ENCODE measurements around the gene ASTN2.

The ASTN2 gene

DNA sequence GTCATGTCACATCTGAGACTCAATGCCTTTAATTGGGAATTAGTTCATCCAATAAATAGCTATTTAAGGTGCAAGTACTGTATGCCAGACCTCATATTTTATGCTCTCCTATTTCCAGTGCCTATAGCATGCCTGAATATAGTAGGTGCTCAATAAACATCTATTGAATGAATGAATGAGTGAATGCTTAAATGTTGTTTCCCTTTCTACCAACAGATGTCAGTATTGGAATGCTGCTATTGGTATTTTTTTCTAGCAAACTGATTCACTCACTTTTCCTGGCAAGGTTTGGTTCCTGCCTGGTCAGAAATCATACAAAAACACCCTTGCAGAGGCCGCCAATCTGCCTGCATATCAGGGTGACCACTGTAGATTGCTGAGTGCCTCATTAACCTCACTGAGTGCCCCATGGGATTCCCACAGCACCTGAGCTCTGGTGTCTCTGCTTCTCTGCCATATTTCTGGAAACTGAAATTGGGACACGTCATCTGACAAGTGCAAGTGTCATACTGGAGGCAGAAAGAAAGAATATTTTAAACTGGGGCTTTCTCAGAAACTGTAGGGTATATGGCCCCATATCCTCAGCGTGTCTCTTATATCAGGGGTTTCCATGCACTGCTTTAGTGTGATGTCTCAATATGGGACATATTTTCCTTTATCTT is 368.1 kb downstream of the ASTN2 start:
- H3K79me2 ChIP-seq (ENCODE audit: insufficient read depth, low read depth) = no peaks in the 10 kb centered on the region
- H4K20me1 ChIP-seq (ENCODE audit: insufficient read depth) = no peaks in the 10 kb centered on the region
- H3K4me1 ChIP-seq (ENCODE audit: low read depth, poor library complexity, severe bottlenecking) = no peaks in the 10 kb centered on the region
- no peak overlapping the region for H2AFZ ChIP-seq (ENCODE audit: low read depth)
- no peaks in the 10 kb centered on the region for H3K36me3 ChIP-seq (ENCODE audit: insufficient read depth)
- H3K27ac ChIP-seq = no peak overlapping the region
- no peak overlapping the region for H3K4me2 ChIP-seq
- H3K27me3 ChIP-seq (ENCODE audit: insufficient read depth, low read depth) = no peaks in the 10 kb centered on the region
- no peak overlapping the region for H3K4me3 ChIP-seq (IDR thresholded peaks at IDR 0.05; ENCODE audit: insufficient read depth, low read depth, low read length)
- H3K9ac ChIP-seq = no peak overlapping the region
- 0 out of 2 replicates have a peak, but pooled peaks have one; percentile 24 for TF ChIP-seq CTCF (conservative IDR thresholded peaks at IDR 0.05; ENCODE audit: low read depth, low read length)

GRCh38 chr9:117044241-117044640 is 370.6 kb downstream of the ASTN2 start:
- no peaks in the 10 kb centered on the region for H3K27me3 ChIP-seq (ENCODE audit: insufficient read depth, low read depth)
- TF ChIP-seq CTCF (conservative IDR thresholded peaks at IDR 0.05; ENCODE audit: low read depth, low read length) = no peak
- no peaks in the 10 kb centered on the region for H3K36me3 ChIP-seq (ENCODE audit: insufficient read depth)
- H3K4me3 ChIP-seq (IDR thresholded peaks at IDR 0.05; ENCODE audit: insufficient read depth, low read depth, low read length) = no peak overlapping the region
- no peaks in the 10 kb centered on the region for H4K20me1 ChIP-seq (ENCODE audit: insufficient read depth)
- H3K79me2 ChIP-seq (ENCODE audit: insufficient read depth, low read depth) = no peaks in the 10 kb centered on the region
- H3K4me1 ChIP-seq (ENCODE audit: low read depth, poor library complexity, severe bottlenecking) = no peaks in the 10 kb centered on the region
- no peak overlapping the region for H2AFZ ChIP-seq (ENCODE audit: low read depth)
- H3K27ac ChIP-seq = no peak overlapping the region
- no peak overlapping the region for H3K4me2 ChIP-seq
- H3K9ac ChIP-seq = no peak overlapping the region

- H3K79me2 ChIP-seq (ENCODE audit: insufficient read depth, low read depth) = no peaks in the 10 kb centered on the region
- no peaks in the 10 kb centered on the region for H3K27me3 ChIP-seq (ENCODE audit: insufficient read depth, low read depth)
- no peak for TF ChIP-seq CTCF (conservative IDR thresholded peaks at IDR 0.05; ENCODE audit: low read depth, low read length)
- no peak overlapping the region for H3K27ac ChIP-seq
- H3K4me1 ChIP-seq (ENCODE audit: low read depth, poor library complexity, severe bottlenecking) = no peaks in the 10 kb centered on the region
- H3K4me2 ChIP-seq = no peak overlapping the region
- H3K36me3 ChIP-seq (ENCODE audit: insufficient read depth) = no peaks in the 10 kb centered on the region
- H4K20me1 ChIP-seq (ENCODE audit: insufficient read depth) = no peaks in the 10 kb centered on the region
- no peak overlapping the region for H2AFZ ChIP-seq (ENCODE audit: low read depth)
- H3K4me3 ChIP-seq (IDR thresholded peaks at IDR 0.05; ENCODE audit: insufficient read depth, low read depth, low read length) = no peak overlapping the region
- no peak overlapping the region for H3K9ac ChIP-seq
These were observed 371.7 kb downstream of the ASTN2 start for GRCh38 chr9:117043159-117043558.

- Histone ChIP-seq H4K20me1 (ENCODE audit: insufficient read depth) (no peaks in the 10 kb centered on the region), H3K4me3 (IDR thresholded peaks at IDR 0.05; ENCODE audit: insufficient read depth, low read depth, low read length) (no peak overlapping the region), H3K4me2 (no peak overlapping the region), H3K27me3 (ENCODE audit: insufficient read depth, low read depth) (no peaks in the 10 kb centered on the region), H3K79me2 (ENCODE audit: insufficient read depth, low read depth) (no peaks in the 10 kb centered on the region), H3K9ac (no peak overlapping the region), H2AFZ (ENCODE audit: low read depth) (no peak overlapping the region), H3K4me1 (ENCODE audit: low read depth, poor library complexity, severe bottlenecking) (no peaks in the 10 kb centered on the region), H3K36me3 (ENCODE audit: insufficient read depth) (no peaks in the 10 kb centered on the region), H3K27ac (no peak overlapping the region)
- TF ChIP-seq CTCF (conservative IDR thresholded peaks at IDR 0.05; ENCODE audit: low read depth, low read length) = no peak
These were observed 379.3 kb downstream of the ASTN2 start for GRCh38 chr9:117035546-117035945.
